GM23338 (cell line): Measurements from ENCODE around the gene ANKZF1. TPM values are rescaled to one million over a fixed set of nuclear protein-coding genes. Genes with fewer than 3 reads are reported as not detected.

ENCODE experiments used
- ATAC-seq: fragments of 200-7000 bp; cut with Tn5 transposase; 3 replicates; pipeline ENCODE4 v1.9.1; 2020
- DNase-seq: peaks from one replicate; pipeline ENCODE4 v3.0.0-alpha.2; 2015; ENCODE audit warnings: low spot score
- H2AFZ ChIP-seq: fragments of 200-600 bp; sonication (generic); 2 replicates; pipeline ENCODE4 v1.8.0; 2016; ENCODE audit warnings: antibody characterized with exemption, mild to moderate bottlenecking, moderate library complexity
- H3F3A ChIP-seq: fragments of 200-600 bp; sonication (generic); replicated peaks from 2 replicates; pipeline ENCODE4 v1.8.0; 2017; ENCODE audit warnings: antibody characterized with exemption, mixed run types, low read depth
- H3K27ac ChIP-seq: fragments of 200-600 bp; sonication (generic); 2 replicates; pipeline ENCODE4 v1.6.1; 2016; ENCODE audit warnings: low read depth
- H3K27me3 ChIP-seq: fragments of 200-600 bp; sonication (generic); 2 replicates; pipeline ENCODE4 v1.8.0; 2016; ENCODE audit warnings: mild to moderate bottlenecking, mixed run types, moderate library complexity; ENCODE audit not compliant: insufficient read depth
- H3K36me3 ChIP-seq: fragments of 200-600 bp; sonication (generic); 2 replicates; pipeline ENCODE4 v1.8.0; 2016; ENCODE audit warnings: mild to moderate bottlenecking; ENCODE audit not compliant: insufficient read depth
- H3K4me1 ChIP-seq: fragments of 200-600 bp; sonication (generic); 2 replicates; pipeline ENCODE4 v1.8.0; 2016; ENCODE audit warnings: mild to moderate bottlenecking, moderate library complexity; ENCODE audit not compliant: insufficient read depth
- H3K4me2 ChIP-seq: fragments of 200-600 bp; sonication (generic); 2 replicates; pipeline ENCODE4 v1.7.1; 2017; ENCODE audit warnings: mixed run types
- H3K4me3 ChIP-seq: fragments of 200-600 bp; sonication (generic); 2 replicates; pipeline ENCODE4 v1.6.1; 2016; ENCODE audit warnings: mixed run types
- H3K79me2 ChIP-seq: fragments of 200-600 bp; sonication (generic); replicated peaks from 2 replicates; pipeline ENCODE4 v1.8.0; 2017; ENCODE audit warnings: mild to moderate bottlenecking; ENCODE audit not compliant: insufficient read depth
- H3K9me2 ChIP-seq: fragments of 200-600 bp; sonication (generic); 2 replicates; pipeline ENCODE4 v1.8.0; 2017; ENCODE audit not compliant: insufficient read depth
- H4K20me1 ChIP-seq: fragments of 200-600 bp; sonication (generic); replicated peaks from 2 replicates; pipeline ENCODE4 v1.8.0; 2017; ENCODE audit warnings: mild to moderate bottlenecking; ENCODE audit not compliant: insufficient read depth
- H3K27ac Mint-ChIP-seq: 2 replicates; pipeline ENCODE4 v1.8.0; 2020; ENCODE audit warnings: inconsistent platforms, mild to moderate bottlenecking, moderate library complexity, mixed read lengths
- H3K27me3 Mint-ChIP-seq: 3 replicates; pipeline ENCODE4 v1.8.0; 2022; ENCODE audit warnings: low read depth, mild to moderate bottlenecking, moderate library complexity, mixed read lengths, inconsistent platforms; ENCODE audit not compliant: insufficient read depth, poor library complexity
- H3K36me3 Mint-ChIP-seq: 3 replicates; pipeline ENCODE4 v1.8.0; 2021; ENCODE audit warnings: low read depth, mild to moderate bottlenecking, inconsistent platforms, moderate library complexity, mixed read lengths
- H3K4me1 Mint-ChIP-seq: 3 replicates; pipeline ENCODE4 v1.8.0; 2020; ENCODE audit warnings: mild to moderate bottlenecking, inconsistent platforms, mixed read lengths
- H3K4me3 Mint-ChIP-seq: 3 replicates; pipeline ENCODE4 v1.8.0; 2021; ENCODE audit warnings: moderate library complexity, mild to moderate bottlenecking, inconsistent platforms, mixed read lengths
- H3K9me3 Mint-ChIP-seq: 3 replicates; pipeline ENCODE4 v1.8.0; 2020; ENCODE audit warnings: moderate library complexity, mild to moderate bottlenecking, inconsistent platforms, mixed read lengths
- EZH2 ChIP-seq: fragments of 200-600 bp; sonication (generic); IDR thresholded peaks from one replicate; pipeline ENCODE4 v1.8.0; 2017; ENCODE audit warnings: antibody characterized with exemption, mild to moderate bottlenecking, low read depth; ENCODE audit not compliant: unreplicated experiment
- NANOG ChIP-seq: IDR thresholded peaks from 2 replicates; pipeline ENCODE4 v1.6.1; 2016; ENCODE audit warnings: antibody characterized with exemption, borderline replicate concordance
- STAT1 ChIP-seq: IDR thresholded peaks from one replicate; pipeline ENCODE4 v1.6.1; 2016; ENCODE audit warnings: antibody characterized with exemption; ENCODE audit not compliant: unreplicated experiment
- ZNF331 ChIP-seq: fragments of 250-450 bp; sonication (Bioruptor Pico); IDR thresholded peaks from 2 replicates; pipeline ENCODE4 v1.5.0; 2020; ENCODE audit warnings: low read depth, mild to moderate bottlenecking, moderate library complexity
- ZNF462 ChIP-seq: fragments of 250-450 bp; sonication (Bioruptor Pico); IDR thresholded peaks from 2 replicates; pipeline ENCODE4 v1.5.0; 2020; ENCODE audit warnings: mild to moderate bottlenecking, moderate library complexity
- polyA plus RNA-seq: library from polyadenylated mRNA; unstranded; fragments of >200 nt; fragmentation: Nextera tagmentation; extraction: Ambion mirVana; gene quantifications from 2 replicates; pipeline ENCODE4 v1.2.1, GENCODE V29; 2016
- total RNA-seq: library from RNA; depleted of rRNA; stranded (reverse); fragments of >200 nt; shearing (Covaris generic); gene quantifications from 2 replicates; pipeline ENCODE4 v1.2.3, GENCODE V29; 2014
- TF ChIP-seq, protein P1 (sequence below): IDR thresholded peaks from 2 replicates; pipeline ENCODE4 v1.6.1; 2016; ENCODE audit warnings: antibody characterized with exemption
- TF ChIP-seq, protein P2 (sequence below): IDR thresholded peaks from one replicate; pipeline ENCODE4 v1.6.1; 2018; ENCODE audit warnings: antibody characterized with exemption; ENCODE audit not compliant: unreplicated experiment

Gene ANKZF1
- total and polyA plus RNA-seq, 2 experiments from 2014 or later = 29.9 to 61.9 TPM

DNA sequence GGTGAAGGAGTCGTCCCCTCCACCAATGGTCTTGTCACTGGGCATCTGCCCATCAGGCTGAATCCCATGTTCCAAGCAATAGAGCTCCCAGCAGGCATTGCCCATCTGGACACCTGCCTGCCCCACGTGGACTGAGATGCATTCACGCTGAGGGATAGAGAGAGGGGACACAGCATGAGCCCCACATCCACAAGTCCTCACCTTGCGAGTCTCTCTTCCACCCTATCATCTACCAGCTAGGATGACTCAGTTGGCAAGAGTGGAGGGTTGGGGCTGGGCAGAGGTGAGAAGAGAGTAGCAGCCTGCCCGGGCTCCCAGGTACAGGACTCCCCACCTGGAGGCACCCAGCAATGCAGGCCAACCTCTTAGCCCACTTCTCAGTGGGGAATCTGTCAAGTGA, 22.5 kb downstream of the ANKZF1 start:
- ATAC-seq (no peak), DNase-seq (no peak)
- peaks cover 7% of the 10 kb centered on the region; the same call in 1 of the 2 replicates for H3K4me1 ChIP-seq
- H3K27ac ChIP-seq = no peak overlapping the region
- H3K4me3 ChIP-seq = peak overlapping the region; percentile 74
- H3K4me3 Mint-ChIP-seq = peak overlapping the region; percentile 85
- H3K4me2 ChIP-seq = peak overlapping the region; percentile 96
- H3K36me3 Mint-ChIP-seq = peaks cover 41% of the 10 kb centered on the region
- peaks cover 47% of the 10 kb centered on the region for H3K27me3 ChIP-seq
- no peaks in the 10 kb centered on the region for H3K79me2 ChIP-seq
- H3K4me1 Mint-ChIP-seq = peaks cover 44% of the 10 kb centered on the region
- H3K27me3 Mint-ChIP-seq = peaks cover 39% of the 10 kb centered on the region
- no peaks in the 10 kb centered on the region for H3K9me2 ChIP-seq
- no peaks in the 10 kb centered on the region; the same call in 1 of the 2 replicates for H3F3A ChIP-seq
- no peak for TF ChIP-seq STAT1
- H2AFZ ChIP-seq = no peak overlapping the region
- no peaks in the 10 kb centered on the region for H3K9me3 Mint-ChIP-seq
- no peak overlapping the region for H3K27ac Mint-ChIP-seq
- peaks cover 3% of the 10 kb centered on the region; the same call in 1 of the 2 replicates for H3K36me3 ChIP-seq
- H4K20me1 ChIP-seq = no peaks in the 10 kb centered on the region

DNA sequence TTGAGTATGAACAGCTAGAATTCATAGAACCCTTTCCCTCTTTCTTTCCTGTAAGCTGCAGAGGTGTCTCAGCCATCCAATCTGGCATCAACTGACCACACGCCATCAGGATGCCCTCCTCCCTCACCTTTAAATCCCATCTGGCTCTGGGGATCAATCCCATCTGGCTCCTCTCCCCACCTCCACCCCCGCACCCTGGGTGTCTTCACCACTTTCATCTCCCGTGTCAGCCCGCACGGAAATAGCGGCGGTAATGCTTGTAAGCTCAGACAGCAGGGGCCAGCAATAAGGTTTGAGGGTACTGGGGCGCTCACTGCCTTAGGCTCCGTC, 22.9 kb downstream of the ANKZF1 start:
- Mint-ChIP-seq H3K4me1 (peaks cover 44% of the 10 kb centered on the region), H3K9me3 (no peaks in the 10 kb centered on the region), H3K36me3 (peaks cover 40% of the 10 kb centered on the region), H3K27me3 (peaks cover 41% of the 10 kb centered on the region), H3K27ac (peak overlapping the region; percentile 70; the same call in 1 of the 2 replicates), H3K4me3 (peak overlapping the region; percentile 85)
- Histone ChIP-seq H3K4me3 (peak overlapping the region; percentile 74), H3F3A (no peaks in the 10 kb centered on the region; the same call in 1 of the 2 replicates), H3K4me1 (peaks cover 7% of the 10 kb centered on the region; the same call in 1 of the 2 replicates), H3K27me3 (peaks cover 48% of the 10 kb centered on the region), H2AFZ (peak overlapping the region; percentile 19), H4K20me1 (no peaks in the 10 kb centered on the region), H3K79me2 (no peaks in the 10 kb centered on the region), H3K4me2 (peak overlapping the region; percentile 96), H3K36me3 (peaks cover 3% of the 10 kb centered on the region; the same call in 1 of the 2 replicates), H3K27ac (no peak overlapping the region), H3K9me2 (no peaks in the 10 kb centered on the region)
- DNase-seq (no peak), ATAC-seq (peak; percentile 1)
- TF ChIP-seq STAT1 (no peak), ZNF462 (CRISPR knock-in tag) (no peak), EZH2 (no peak), NANOG (no peak), ZNF331 (CRISPR knock-in tag) (no peak)
- TF ChIP-seq, protein P1, sequence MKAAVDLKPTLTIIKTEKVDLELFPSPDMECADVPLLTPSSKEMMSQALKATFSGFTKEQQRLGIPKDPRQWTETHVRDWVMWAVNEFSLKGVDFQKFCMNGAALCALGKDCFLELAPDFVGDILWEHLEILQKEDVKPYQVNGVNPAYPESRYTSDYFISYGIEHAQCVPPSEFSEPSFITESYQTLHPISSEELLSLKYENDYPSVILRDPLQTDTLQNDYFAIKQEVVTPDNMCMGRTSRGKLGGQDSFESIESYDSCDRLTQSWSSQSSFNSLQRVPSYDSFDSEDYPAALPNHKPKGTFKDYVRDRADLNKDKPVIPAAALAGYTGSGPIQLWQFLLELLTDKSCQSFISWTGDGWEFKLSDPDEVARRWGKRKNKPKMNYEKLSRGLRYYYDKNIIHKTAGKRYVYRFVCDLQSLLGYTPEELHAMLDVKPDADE = no peak
- TF ChIP-seq, protein P2, sequence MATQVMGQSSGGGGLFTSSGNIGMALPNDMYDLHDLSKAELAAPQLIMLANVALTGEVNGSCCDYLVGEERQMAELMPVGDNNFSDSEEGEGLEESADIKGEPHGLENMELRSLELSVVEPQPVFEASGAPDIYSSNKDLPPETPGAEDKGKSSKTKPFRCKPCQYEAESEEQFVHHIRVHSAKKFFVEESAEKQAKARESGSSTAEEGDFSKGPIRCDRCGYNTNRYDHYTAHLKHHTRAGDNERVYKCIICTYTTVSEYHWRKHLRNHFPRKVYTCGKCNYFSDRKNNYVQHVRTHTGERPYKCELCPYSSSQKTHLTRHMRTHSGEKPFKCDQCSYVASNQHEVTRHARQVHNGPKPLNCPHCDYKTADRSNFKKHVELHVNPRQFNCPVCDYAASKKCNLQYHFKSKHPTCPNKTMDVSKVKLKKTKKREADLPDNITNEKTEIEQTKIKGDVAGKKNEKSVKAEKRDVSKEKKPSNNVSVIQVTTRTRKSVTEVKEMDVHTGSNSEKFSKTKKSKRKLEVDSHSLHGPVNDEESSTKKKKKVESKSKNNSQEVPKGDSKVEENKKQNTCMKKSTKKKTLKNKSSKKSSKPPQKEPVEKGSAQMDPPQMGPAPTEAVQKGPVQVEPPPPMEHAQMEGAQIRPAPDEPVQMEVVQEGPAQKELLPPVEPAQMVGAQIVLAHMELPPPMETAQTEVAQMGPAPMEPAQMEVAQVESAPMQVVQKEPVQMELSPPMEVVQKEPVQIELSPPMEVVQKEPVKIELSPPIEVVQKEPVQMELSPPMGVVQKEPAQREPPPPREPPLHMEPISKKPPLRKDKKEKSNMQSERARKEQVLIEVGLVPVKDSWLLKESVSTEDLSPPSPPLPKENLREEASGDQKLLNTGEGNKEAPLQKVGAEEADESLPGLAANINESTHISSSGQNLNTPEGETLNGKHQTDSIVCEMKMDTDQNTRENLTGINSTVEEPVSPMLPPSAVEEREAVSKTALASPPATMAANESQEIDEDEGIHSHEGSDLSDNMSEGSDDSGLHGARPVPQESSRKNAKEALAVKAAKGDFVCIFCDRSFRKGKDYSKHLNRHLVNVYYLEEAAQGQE = no peak
